Posterior cingulate gyrus (tissue), 11 donors: ENCODE measurements around the gene NDRG4.
A peak's percentile ranks its signal among the peaks of the same experiment; 100 is the strongest.

Source experiments
- DNase-seq, 10 donors: peaks; one replicate each; pipeline versions ENCODE4 v3.0.0 to v3.0.0-alpha.2; 2020 to 2021; ENCODE audit warnings: mixed read lengths in 3 of 10
- intact Hi-C: fragments of 100-400 bp; cut with DNase I; formaldehyde crosslinking; loops from one replicate; pipeline ENCODE4 v1.15.1; 2023

Gene NDRG4

DNA sequence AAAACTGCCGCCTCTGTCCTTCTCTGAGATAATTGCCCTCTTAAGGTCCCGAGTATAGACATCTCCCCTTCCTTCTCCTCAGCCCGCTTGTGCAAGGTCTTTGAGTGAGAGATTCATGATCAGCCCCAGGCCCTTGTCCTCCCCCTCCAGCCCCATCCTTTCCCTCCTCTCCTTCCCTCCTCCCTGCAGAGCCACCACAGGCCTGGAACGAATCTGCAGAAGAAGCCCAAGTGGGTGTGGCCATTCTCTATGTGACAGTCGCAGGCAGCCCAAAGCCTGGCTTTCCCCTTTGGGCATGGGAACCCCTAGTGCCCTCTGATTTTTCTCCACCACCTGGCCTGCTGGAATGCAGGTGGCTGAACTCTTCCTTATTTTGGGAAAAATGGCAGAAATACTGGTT is 7.2 kb upstream of the NDRG4 start:
- peak in 3 of 10 donors; percentile 54 to 88 (median 85) for DNase-seq
- intact Hi-C loops: no loop called here

DNA sequence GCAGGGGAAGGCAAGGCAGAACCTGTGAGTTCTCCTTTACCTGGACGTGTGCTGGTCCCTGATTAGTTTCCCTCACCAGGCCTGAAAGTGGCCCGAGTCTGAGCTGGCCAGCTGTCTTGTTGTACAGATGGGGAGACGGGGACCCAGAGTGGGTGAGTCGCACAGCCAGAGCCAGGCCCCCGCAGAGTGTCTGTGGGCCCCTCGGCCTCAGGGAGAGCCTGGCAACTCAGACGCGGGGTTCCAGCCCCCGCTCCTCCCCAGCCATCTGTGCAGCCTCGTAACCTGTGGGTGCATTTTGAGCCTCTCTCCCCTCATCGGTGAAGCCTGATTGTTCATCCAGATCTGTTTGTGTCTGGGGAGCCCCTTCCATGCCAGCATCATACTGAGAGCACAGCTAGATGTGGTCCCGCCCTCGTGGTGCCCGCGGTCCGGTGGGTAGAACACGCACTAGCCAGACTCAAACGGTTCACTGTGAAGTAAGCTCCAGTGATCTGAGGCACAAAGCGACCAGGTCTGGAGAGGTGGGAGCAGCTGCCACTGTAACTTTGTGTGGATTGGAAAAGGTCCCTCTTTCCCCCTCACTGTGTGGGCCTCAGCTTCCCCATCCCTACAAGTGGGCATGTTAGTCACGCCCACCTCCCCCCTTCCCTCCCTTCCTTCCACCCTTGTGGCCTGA is 6.0 kb upstream of the NDRG4 start:
- intact Hi-C loops: no loop called here
- DNase-seq: peak in 2 of 10 donors; percentile 82 to 91

DNA sequence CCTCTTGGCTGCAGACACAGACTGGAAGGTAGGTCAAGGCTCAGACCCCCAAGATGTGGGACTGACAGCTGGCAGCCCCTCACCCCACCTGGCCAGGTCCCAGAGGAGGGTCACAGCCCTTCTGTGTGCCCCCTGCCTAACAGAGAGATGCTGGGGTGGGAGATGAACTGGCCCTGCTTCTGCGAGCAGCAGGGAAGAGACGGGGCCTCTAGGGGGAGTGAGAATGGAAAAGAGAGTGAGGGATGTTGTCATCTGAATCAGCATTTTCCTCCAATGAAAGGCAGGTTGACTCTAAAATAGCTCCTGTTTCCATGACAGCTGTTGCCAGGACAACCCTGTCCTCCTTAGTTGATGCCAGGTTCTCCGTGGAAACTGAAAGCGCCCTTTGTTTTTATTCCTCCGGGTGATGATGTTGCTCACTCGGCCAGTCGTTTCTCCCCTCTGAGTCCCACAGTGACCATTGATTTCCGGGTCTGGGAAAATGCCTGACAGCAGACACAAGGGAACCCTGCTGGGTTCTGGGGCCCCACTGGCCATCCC is 4.9 kb upstream of the NDRG4 start:
- intact Hi-C loops: no loop called here
- peak in 9 of 10 donors; percentile 70 to 96 (median 84) for DNase-seq

DNA sequence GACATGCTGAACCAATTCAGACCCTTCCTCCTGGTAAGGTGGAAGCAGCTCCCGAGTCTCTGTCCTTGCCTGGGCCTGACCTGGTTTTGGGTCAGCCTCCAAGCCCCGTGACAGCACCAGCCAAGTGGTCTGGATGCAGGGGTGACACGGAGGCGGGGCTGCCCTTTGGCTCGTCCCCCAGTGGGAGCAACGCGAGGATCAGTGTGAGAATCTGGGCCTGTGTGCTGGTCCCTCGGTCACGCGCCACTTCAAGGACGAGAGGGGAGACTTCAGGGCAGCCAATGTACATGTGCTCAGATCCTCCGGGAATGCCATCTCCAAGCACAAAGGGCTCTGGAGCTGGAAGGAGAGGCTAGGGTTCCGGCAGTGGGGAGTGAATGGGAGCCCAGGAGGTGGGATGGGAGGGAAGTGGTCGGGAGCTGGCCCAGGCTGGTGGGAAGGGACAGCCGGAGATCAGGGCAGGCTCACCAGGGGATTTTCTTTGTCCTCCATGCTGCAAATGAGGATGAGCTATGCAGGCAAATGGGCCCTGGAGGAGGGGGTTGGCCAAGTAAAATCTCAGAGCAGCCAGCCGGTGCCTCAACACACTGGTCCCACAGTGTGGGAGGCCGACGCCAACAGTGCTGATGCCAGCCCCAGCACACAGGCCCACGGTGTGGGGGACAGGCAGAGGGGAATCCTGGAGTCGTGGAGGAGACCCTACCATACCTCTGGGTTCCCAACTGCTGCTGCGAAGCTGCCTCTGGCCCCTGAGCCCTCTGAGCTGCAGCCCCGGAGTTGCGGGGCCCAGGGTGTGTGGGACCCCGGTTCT is 4.2 kb upstream of the NDRG4 start:
- DNase-seq: peak in 6 of 10 donors; percentile 51 to 90 (median 68)
- intact Hi-C loops: no loop called here

GRCh38 chr16:58497468-58497867 is 2.5 kb upstream of the NDRG4 start:
- DNase-seq: peak in 1 of 10 donors; percentile 9
- intact Hi-C loops: no loop called here

DNA sequence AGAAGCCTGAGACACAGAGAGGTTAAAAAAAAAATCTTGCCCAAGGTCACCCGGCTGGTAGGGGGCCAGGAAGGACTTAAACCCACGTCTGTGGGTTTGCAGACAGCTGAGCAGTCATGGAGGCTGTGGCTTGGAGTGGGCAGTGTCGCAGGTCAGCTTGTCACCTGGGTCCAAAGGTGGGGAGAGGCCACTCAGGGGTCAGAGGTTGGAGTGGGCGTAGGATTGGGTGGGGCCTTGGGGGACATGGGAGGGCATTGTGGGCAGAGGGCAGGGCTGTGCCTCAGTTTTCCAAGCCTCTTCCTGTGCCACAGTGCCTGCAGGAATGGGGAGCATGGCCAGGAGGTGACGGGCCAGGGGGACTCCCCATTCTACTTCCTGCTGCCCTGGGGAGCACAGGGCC is 2.0 kb upstream of the NDRG4 start:
- intact Hi-C loops: no loop called here
- peak in 2 of 10 donors; percentile 35 to 65 for DNase-seq

GRCh38 chr16:58498341-58499091 is 1.4 kb upstream of the NDRG4 start:
- intact Hi-C loops: no loop called here
- peak in 3 of 10 donors; percentile 42 to 61 (median 58) for DNase-seq

GRCh38 chr16:58499092-58499511 is 841 bp upstream of the NDRG4 start:
- DNase-seq: peak in 3 of 10 donors; percentile 67 to 81 (median 79)
- intact Hi-C loops: no loop called here

DNA sequence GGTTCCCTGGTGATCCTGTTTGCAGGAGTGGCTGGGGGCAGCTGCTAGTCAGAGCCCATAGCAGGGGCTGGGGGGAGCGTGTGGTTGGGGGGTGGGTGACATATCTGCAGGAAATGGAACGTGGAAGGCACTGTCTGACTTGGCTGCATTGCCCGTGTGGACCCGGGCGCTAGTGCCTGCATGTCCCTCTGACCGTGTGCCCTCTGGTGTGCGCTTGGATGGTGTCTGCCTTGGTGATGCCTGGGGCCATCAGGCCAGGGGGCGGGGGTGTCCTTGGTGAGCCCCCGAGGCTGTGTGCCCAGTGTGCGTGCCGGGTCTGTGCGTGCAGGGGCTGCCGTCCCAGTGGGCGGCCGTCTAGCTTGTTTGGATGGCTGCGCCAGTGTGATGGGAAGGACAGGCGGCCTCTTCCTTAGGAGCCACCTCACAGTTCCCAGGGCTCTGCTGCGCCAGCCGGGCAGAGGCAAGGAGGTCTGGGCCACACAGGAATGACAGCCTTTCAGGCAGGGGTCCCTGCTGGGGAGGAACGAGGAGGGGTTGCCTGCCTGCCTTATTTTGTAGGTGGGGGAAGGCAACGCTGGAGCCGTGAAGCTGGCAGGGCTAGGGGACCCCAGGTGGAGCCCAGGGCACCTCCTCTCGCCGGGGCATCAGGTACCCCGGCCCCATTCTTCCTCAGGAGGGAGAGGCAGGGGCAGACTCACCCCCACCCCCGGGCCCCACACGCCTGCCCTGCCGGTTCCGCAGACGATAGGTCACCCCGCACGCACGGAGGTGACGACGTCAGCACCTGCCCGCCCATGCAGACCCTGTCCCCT is 693 bp downstream of the NDRG4 start:
- peak in 5 of 10 donors; percentile 29 to 89 (median 83) for DNase-seq
- intact Hi-C loops: no loop called here

DNA sequence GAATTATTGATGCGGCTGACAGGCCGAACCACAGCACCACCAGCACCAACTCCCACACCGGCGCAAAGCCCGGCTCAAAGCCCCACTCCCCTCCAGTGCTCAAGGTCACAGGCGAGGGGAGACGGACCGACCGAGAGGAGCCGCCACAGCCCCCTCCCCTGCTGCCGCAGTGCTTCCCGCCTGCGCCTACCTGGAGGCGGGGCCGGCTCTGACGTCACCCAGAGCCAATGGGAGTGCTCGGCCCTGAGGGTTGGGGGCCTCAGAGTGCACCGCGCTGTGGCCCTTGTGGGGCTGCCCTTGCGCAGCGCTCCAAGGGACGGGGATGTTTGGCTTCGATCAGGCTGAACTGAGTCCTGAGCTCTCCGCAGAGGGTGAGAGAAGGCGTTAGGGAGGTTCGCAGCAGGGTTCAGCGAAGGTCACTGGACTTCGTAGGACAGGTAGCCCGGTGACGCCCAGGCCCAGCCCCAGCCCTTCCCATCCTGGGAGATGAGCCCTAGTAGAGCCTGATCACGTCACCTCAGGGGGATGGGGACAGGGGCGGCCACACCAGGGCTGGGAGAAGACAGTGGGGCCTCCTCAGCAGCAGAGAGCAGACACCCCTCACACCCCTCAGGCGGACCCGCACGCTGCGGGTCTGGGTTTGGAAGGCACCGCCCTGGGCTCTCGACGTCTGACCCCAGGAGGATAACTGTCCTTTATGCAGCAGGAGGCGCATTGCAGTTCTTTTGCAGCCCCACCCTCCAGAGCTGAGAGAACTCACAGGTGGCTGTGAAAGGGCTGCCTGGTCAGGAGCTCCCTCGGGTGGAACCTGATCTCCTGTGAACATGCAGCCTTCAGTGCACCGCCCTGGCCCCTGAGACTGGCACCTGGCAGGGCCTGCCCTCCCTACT is 1.5 kb downstream of the NDRG4 start:
- DNase-seq: peak in 8 of 10 donors; percentile 52 to 97 (median 80)

DNA sequence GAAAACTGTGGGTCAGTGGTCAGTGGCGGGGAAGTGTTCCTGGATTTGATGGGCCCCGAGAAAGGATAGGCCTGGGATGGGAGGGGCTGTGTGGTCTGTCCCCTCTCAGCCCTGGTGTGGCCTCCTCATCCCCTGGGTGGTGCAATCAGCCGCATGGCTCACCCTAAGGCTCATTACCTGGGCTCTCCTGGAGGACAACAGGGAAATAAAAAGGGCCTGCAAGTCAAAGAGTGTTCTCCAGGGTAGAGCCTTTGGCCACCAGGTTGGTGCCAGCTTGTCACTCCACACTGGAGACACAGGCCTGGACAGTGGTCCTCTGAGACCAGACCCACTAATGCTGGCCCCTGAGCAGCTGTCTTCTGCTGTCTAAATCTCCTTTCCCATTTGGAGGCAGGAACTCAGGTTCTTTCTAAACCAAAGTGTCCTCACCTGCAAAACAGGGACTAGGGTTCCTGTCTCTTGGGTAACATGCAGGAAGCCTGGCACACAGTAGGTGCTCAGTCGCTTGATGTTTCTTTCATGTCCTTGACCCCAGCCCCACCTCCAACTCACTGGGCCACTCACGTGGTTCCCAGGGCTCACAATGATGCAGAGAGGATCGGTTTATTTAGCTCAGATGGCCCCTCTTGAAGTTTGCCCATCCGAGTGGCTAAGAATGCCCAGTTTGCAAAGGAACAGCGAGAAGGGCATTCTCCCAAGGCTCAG is 2.4 kb downstream of the NDRG4 start:
- intact Hi-C loops: no loop called here

More for the DNA sequence above, 1.5 kb downstream of the NDRG4 start:
- intact Hi-C loops: no loop called here

DNA sequence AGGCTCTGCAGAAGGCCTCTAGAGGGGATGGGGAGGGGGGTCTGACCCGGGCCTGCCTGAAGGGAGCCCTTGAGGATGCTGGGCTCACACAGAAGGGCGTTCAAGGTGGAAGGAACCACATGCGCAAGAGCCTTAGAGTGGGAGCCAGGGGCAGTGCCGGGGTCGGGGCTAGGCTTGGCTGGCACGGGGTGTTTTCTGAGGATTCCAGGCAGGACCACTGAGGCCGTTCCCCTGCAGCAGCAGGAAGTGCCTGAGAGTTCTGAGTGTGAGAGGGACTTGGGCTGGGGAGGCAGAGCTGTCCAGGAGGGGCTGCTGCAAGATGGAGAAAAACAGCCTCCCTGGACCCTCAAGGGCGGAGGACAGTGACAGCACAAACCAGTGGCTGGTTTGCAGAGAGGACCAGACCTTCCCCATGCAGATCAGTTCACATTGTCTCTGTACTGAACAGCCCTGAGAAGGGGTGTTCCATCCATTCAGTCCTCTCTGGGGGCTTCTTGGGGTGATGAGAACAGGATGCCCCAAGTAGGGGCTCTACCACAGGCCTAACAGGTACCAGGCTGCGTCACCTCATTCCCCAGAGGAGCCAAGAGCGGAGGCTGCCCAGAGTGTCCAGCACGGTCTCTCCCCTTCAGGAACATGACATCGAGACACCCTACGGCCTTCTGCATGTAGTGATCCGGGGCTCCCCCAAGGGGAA is 3.4 kb downstream of the NDRG4 start:
- intact Hi-C loops: no loop called here
- peak in 3 of 10 donors; percentile 41 to 81 (median 56) for DNase-seq

More for the DNA sequence above, 2.4 kb downstream of the NDRG4 start:
- DNase-seq: peak in 2 of 10 donors; percentile 23 to 61

DNA sequence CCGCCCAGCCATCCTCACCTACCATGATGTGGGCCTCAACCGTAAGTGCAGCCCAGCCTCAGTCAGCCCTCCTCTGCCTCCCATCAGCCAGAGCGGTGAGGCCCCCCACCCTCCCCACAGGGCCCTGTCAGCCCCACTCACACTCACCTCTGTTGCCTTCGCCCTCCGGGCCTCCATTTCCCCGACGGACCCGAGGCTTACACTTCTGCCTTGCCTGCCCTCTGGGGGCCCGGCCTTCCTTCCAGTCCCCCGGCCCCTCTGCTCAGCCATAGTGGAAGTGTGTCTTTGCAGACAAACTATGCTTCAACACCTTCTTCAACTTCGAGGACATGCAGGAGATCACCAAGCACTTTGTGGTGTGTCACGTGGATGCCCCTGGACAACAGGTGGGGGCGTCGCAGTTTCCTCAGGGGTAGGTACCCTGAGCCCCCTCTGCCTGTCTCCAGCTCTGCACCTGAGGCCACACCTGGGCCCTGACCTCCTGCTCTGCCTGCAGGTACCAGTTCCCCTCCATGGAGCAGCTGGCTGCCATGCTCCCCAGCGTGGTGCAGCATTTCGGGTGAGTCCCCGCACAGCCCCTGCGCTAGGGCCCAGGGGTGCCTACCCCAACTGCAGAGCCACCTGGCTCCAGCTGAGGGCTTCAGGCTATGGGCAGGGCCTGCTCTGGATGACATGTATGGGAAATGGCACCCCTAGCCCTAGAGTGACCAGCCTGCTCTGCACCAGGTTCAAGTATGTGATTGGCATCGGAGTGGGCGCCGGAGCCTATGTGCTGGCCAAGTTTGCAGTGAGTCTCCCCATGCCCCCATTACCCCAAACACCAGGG is 4.1 kb downstream of the NDRG4 start:
- peak in 4 of 10 donors; percentile 27 to 80 (median 60) for DNase-seq

GRCh38 chr16:58506241-58507194 is 6.6 kb downstream of the NDRG4 start:
- intact Hi-C loops: no loop called here

More for the DNA sequence above, 4.1 kb downstream of the NDRG4 start:
- intact Hi-C loops: no loop called here

More at GRCh38 chr16:58506241-58507194, 6.6 kb downstream of the NDRG4 start:
- peak in 4 of 10 donors; percentile 12 to 69 (median 40) for DNase-seq
